ENCODE measurements around the gene PIK3C3.
"Not testable (repeated sequence)": the region's sequence is repeated elsewhere in the genome, so short reads cannot be mapped to it uniquely, and the experiment has no call there.

PIK3C3 gene

GRCh38 chr18:42001801-42002200 lies 46.8 kb downstream of the PIK3C3 start:
- DNase-seq (ENCODE audit: low spot score), result no peak
- no peak for TF ChIP-seq CTCF (IDR thresholded peaks at IDR 0.05; ENCODE audit: borderline replicate concordance, control extremely low read depth, extremely low read depth, insufficient read depth, missing control alignments)
- in situ Hi-C loops (cut with MboI; ENCODE audit: low sequenced_read_pairs, unreplicated experiment), result no loop called here

- no peak for DNase-seq (ENCODE audit: low spot score)
- in situ Hi-C loops (cut with MboI; ENCODE audit: low sequenced_read_pairs, unreplicated experiment), result no loop called here
- TF ChIP-seq CTCF (IDR thresholded peaks at IDR 0.05; ENCODE audit: borderline replicate concordance, control extremely low read depth, extremely low read depth, insufficient read depth, missing control alignments), result no peak
Measured at GRCh38 chr18:42004653-42005052, 49.6 kb downstream of the PIK3C3 start.

- DNase-seq (ENCODE audit: low spot score), result no peak
- TF ChIP-seq CTCF (IDR thresholded peaks at IDR 0.05; ENCODE audit: borderline replicate concordance, control extremely low read depth, extremely low read depth, insufficient read depth, missing control alignments), result no peak
- in situ Hi-C loops (cut with MboI; ENCODE audit: low sequenced_read_pairs, unreplicated experiment), result no loop called here
Measured at GRCh38 chr18:42005782-42006181, 50.7 kb downstream of the PIK3C3 start.

- in situ Hi-C loops (cut with MboI; ENCODE audit: low sequenced_read_pairs, unreplicated experiment); DNase-seq (ENCODE audit: low spot score): not testable (repeated sequence)
Measured at GRCh38 chr18:42009457-42009856, 54.4 kb downstream of the PIK3C3 start.

GRCh38 chr18:42011053-42011452 lies 56.0 kb downstream of the PIK3C3 start:
- in situ Hi-C loops (cut with MboI; ENCODE audit: low sequenced_read_pairs, unreplicated experiment), result no loop called here
- peak; percentile 16 for DNase-seq (ENCODE audit: low spot score)
- TF ChIP-seq CTCF (IDR thresholded peaks at IDR 0.05; ENCODE audit: borderline replicate concordance, control extremely low read depth, extremely low read depth, insufficient read depth, missing control alignments), result no peak

GRCh38 chr18:42018831-42019230 lies 63.8 kb downstream of the PIK3C3 start:
- in situ Hi-C loops (cut with MboI; ENCODE audit: low sequenced_read_pairs, unreplicated experiment), result no loop called here
- TF ChIP-seq CTCF (IDR thresholded peaks at IDR 0.05; ENCODE audit: borderline replicate concordance, control extremely low read depth, extremely low read depth, insufficient read depth, missing control alignments), result no peak
- no peak for DNase-seq (ENCODE audit: low spot score)

- TF ChIP-seq CTCF (IDR thresholded peaks at IDR 0.05; ENCODE audit: borderline replicate concordance, control extremely low read depth, extremely low read depth, insufficient read depth, missing control alignments), result no peak
- no peak for DNase-seq (ENCODE audit: low spot score)
- in situ Hi-C loops (cut with MboI; ENCODE audit: low sequenced_read_pairs, unreplicated experiment), result no loop called here
Measured at GRCh38 chr18:42024131-42024530, 69.1 kb downstream of the PIK3C3 start.
